ENCODE data around the gene HOXC6. TPM values are rescaled to one million over a fixed set of nuclear protein-coding genes. Genes with fewer than 3 reads are reported as not detected.
A peak's percentile ranks its signal among the peaks of the same experiment; 100 is the strongest.

The HOXC6 gene
- total RNA-seq, 1 experiment from 2014 or later: 2.8 TPM

DNA sequence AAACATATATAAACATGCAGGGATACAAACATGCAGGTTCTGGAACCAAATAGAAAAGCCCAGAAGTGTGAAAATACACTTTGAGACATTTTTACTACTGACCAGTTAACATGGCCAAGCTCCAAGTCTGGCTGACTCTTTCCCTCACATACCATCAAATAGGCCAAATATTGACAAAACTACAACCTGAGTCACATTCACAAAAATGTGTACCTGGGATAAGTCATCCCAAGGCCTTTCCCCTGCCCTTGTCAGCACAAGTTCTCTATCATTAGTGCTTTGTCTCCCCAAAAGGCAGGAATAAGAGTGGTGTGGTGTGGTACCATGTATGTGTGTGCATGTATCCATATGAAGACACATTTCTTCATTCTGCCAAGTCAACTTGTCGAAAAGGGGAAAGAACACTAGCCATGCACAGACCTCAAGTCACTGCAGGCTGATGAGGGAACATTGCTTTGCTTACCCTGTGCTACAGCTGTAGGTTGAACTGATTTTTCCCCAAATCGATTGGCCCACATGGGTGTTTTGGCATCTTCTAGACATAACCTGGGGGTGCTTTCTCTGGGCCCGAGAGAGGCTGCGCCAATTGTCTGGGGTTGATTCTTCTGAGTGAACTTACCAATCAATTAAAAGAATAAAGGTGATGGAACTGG lies 40.3 kb downstream of the HOXC6 start:
- H3K27me3 ChIP-seq (ENCODE audit: low read length): no peaks in the 10 kb centered on the region
- intact Hi-C loops (cut with micrococcal nuclease): no loop called here
- H4K20me1 ChIP-seq (ENCODE audit: low read length): no peaks in the 10 kb centered on the region
- no peaks in the 10 kb centered on the region for H3F3A ChIP-seq (ENCODE audit: low read length, unreplicated experiment)
- no peaks in the 10 kb centered on the region for H3K36me3 ChIP-seq (ENCODE audit: low read depth, low read length)
- peak overlapping the region; percentile 20; the same call in 1 of the 2 replicates for H3K4me2 ChIP-seq (ENCODE audit: low read length)
- no peak overlapping the region for H3K4me3 ChIP-seq (ENCODE audit: low read length)
- no peaks in the 10 kb centered on the region for H3K9me2 ChIP-seq (replicated peaks; ENCODE audit: low read length)
- H3K9ac ChIP-seq (ENCODE audit: low read length): no peak overlapping the region
- DNase-seq (peak; percentile 89), ATAC-seq (peak; percentile 98)
- CTCF ChIA-PET: no interaction called here
- peaks cover 15% of the 10 kb centered on the region for H3K4me1 ChIP-seq (ENCODE audit: insufficient read depth, low read length)
- H3K9me3 ChIP-seq (ENCODE audit: low read length): no peaks in the 10 kb centered on the region
- TF ChIP-seq, protein P1, sequence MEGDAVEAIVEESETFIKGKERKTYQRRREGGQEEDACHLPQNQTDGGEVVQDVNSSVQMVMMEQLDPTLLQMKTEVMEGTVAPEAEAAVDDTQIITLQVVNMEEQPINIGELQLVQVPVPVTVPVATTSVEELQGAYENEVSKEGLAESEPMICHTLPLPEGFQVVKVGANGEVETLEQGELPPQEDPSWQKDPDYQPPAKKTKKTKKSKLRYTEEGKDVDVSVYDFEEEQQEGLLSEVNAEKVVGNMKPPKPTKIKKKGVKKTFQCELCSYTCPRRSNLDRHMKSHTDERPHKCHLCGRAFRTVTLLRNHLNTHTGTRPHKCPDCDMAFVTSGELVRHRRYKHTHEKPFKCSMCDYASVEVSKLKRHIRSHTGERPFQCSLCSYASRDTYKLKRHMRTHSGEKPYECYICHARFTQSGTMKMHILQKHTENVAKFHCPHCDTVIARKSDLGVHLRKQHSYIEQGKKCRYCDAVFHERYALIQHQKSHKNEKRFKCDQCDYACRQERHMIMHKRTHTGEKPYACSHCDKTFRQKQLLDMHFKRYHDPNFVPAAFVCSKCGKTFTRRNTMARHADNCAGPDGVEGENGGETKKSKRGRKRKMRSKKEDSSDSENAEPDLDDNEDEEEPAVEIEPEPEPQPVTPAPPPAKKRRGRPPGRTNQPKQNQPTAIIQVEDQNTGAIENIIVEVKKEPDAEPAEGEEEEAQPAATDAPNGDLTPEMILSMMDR (conservative IDR thresholded peaks at IDR 0.05; ENCODE audit: low read depth, low read length): no peak
- no peak for TF ChIP-seq EZH2phosphoT487 (IDR thresholded peaks at IDR 0.05; ENCODE audit: borderline replicate concordance, low read length)
- TF ChIP-seq EZH2 (IDR thresholded peaks at IDR 0.05; ENCODE audit: low read length, unreplicated experiment): no peak
- H3K79me2 ChIP-seq (ENCODE audit: low read length): no peaks in the 10 kb centered on the region
- no peak overlapping the region for H3K27ac ChIP-seq (ENCODE audit: low read length)
- POLR2A ChIA-PET (ENCODE audit: unreplicated experiment): interaction anchor here (0.5 kb wide), 1 partner anchor 60 kb away, joined by 14 read pairs; the partner anchor contains the start of gene HOXC8
- BruUV-seq (replicated peaks): no TSS peak
- no peak overlapping the region for H2AFZ ChIP-seq (ENCODE audit: low read length)

DNA sequence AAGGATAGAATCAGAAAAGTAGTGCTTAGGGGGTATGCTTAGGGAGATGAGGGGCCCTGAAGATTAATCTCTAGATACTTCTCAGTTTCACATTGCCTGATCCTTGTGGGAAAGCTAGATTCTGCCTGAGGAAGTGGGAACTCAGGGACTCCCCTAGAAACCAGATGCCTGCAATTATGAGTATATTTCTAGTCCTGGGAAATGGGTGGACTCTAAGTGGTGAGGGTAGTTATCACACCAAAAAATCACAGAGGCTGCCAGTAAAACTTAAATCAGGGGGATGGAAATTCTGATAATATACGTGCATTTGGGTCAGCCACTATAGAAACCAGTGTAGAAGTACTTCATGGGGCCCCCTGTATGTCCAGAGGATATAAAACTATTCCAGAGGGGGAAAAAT lies 43.7 kb downstream of the HOXC6 start:
- Histone ChIP-seq H3K9me3 (ENCODE audit: low read length) (no peaks in the 10 kb centered on the region), H3K4me1 (ENCODE audit: insufficient read depth, low read length) (peaks cover 15% of the 10 kb centered on the region), H3K4me2 (ENCODE audit: low read length) (no peak overlapping the region), H3K9me2 (replicated peaks; ENCODE audit: low read length) (no peaks in the 10 kb centered on the region), H3F3A (ENCODE audit: low read length, unreplicated experiment) (no peaks in the 10 kb centered on the region), H2AFZ (ENCODE audit: low read length) (no peak overlapping the region), H4K20me1 (ENCODE audit: low read length) (no peaks in the 10 kb centered on the region), H3K36me3 (ENCODE audit: low read depth, low read length) (no peaks in the 10 kb centered on the region), H3K9ac (ENCODE audit: low read length) (no peak overlapping the region), H3K79me2 (ENCODE audit: low read length) (no peaks in the 10 kb centered on the region), H3K27me3 (ENCODE audit: low read length) (no peaks in the 10 kb centered on the region), H3K4me3 (ENCODE audit: low read length) (no peak overlapping the region), H3K27ac (ENCODE audit: low read length) (no peak overlapping the region)
- ChIA-PET CTCF (no interaction called here), POLR2A (ENCODE audit: unreplicated experiment) (no interaction called here)
- no peak for ATAC-seq
- intact Hi-C loops (cut with micrococcal nuclease): no loop called here
- no peak for DNase-seq
- no TSS peak for BruUV-seq (replicated peaks)
- TF ChIP-seq EZH2 (IDR thresholded peaks at IDR 0.05; ENCODE audit: low read length, unreplicated experiment) (no peak), EZH2phosphoT487 (IDR thresholded peaks at IDR 0.05; ENCODE audit: borderline replicate concordance, low read length) (no peak)
- TF ChIP-seq, protein P1 (conservative IDR thresholded peaks at IDR 0.05; ENCODE audit: low read depth, low read length): no peak

DNA sequence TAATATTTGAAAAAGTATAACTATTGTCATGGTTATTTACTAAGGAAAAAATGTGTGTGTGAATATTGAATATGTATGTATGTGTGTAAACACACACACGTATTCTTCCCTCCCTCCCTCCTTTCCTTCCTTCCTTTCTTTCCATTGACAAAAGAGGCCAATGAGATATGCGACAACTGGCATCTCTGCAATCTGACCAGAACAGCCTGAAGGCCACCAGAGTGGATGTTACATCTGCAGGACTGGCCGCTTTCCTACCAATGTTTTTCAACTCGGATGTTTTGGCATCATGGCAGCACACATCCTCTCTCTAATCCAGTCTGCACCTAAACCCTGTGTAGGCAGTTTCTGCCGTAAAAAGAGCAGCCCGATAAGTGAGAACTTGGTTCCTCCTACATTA lies 46.1 kb downstream of the HOXC6 start:
- CTCF ChIA-PET: no interaction called here
- POLR2A ChIA-PET (ENCODE audit: unreplicated experiment): no interaction called here
- no peaks in the 10 kb centered on the region for H3K79me2 ChIP-seq (ENCODE audit: low read length)

More for the DNA sequence above, 46.1 kb downstream of the HOXC6 start:
- H3F3A ChIP-seq (ENCODE audit: low read length, unreplicated experiment): no peaks in the 10 kb centered on the region
- no TSS peak for BruUV-seq (replicated peaks)
- DNase-seq (no peak), ATAC-seq (no peak)
- no peak overlapping the region for H2AFZ ChIP-seq (ENCODE audit: low read length)
- H3K9ac ChIP-seq (ENCODE audit: low read length): no peak overlapping the region
- H3K36me3 ChIP-seq (ENCODE audit: low read depth, low read length): no peaks in the 10 kb centered on the region
- TF ChIP-seq EZH2phosphoT487 (IDR thresholded peaks at IDR 0.05; ENCODE audit: borderline replicate concordance, low read length) (no peak), EZH2 (IDR thresholded peaks at IDR 0.05; ENCODE audit: low read length, unreplicated experiment) (no peak)
- TF ChIP-seq, protein P1 (conservative IDR thresholded peaks at IDR 0.05; ENCODE audit: low read depth, low read length): no peak
- H3K27ac ChIP-seq (ENCODE audit: low read length): no peak overlapping the region
- H4K20me1 ChIP-seq (ENCODE audit: low read length): no peaks in the 10 kb centered on the region
- H3K9me3 ChIP-seq (ENCODE audit: low read length): no peaks in the 10 kb centered on the region
- H3K4me2 ChIP-seq (ENCODE audit: low read length): no peak overlapping the region
- no peak overlapping the region for H3K4me3 ChIP-seq (ENCODE audit: low read length)
- no peaks in the 10 kb centered on the region for H3K27me3 ChIP-seq (ENCODE audit: low read length)
- intact Hi-C loops (cut with micrococcal nuclease): no loop called here
- H3K9me2 ChIP-seq (replicated peaks; ENCODE audit: low read length): no peaks in the 10 kb centered on the region
- no peaks in the 10 kb centered on the region for H3K4me1 ChIP-seq (ENCODE audit: insufficient read depth, low read length)

Measured in PC-3 (cell line).